Fibroblast of skin of left biceps (primary cell): ENCODE results near the gene RASSF8.
"Not testable (repeated sequence)": the region's sequence is repeated elsewhere in the genome, so short reads cannot be mapped to it uniquely, and the experiment has no call there.

Source experiments
- DNase-seq, 2 experiments: peaks; one replicate each; pipeline ENCODE4 v3.0.0-alpha.2; 2013; ENCODE audit warnings: low read depth in 2 of 2

RASSF8 gene

DNA sequence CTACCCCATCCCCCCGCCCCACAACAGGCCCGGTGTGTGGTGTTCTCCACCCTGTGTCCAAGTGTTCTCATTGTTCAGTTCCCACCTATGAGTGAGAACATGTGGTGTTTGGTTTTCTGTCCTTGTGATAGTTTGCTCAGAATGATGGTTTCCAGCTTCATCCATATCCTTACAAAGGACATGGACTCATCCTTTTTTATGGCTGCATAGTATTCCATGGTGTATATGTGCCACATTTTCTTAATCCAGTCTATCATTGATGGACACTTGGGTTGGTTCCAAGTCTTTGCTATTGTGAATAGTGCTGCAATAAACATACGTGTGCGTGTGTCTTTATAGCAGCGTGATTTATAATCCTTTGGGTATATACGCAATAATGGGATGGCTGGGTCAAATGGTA lies 98.8 kb downstream of the RASSF8 start:
- DNase-seq: not testable (repeated sequence)

- no peak for DNase-seq
Observed at GRCh38 chr12:26058308-26058707, 99.8 kb downstream of the RASSF8 start.

DNA sequence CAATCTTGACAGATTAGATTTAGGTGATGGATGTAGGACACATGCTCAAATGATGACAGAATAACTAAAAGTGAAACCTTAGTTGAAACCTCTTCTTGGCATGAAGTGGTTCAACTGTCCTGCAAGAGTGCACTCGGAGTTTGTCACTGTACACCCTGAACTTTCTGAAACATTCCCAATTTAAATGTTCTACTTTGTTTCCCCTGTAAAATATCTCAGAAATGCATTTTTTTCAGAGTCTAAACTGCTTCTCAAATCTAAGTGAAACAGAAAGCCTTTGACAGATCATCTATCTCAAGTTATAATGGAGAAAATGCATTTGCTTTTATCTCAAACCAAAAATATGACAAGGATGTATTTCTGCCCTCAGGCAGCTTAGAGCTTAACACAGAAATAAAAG lies 100.3 kb downstream of the RASSF8 start:
- no peak for DNase-seq

- no peak for DNase-seq
Observed at GRCh38 chr12:26062006-26062405, 103.5 kb downstream of the RASSF8 start.

GRCh38 chr12:26062566-26062965 lies 104.1 kb downstream of the RASSF8 start:
- DNase-seq: peak; percentile 38 to 40

DNA sequence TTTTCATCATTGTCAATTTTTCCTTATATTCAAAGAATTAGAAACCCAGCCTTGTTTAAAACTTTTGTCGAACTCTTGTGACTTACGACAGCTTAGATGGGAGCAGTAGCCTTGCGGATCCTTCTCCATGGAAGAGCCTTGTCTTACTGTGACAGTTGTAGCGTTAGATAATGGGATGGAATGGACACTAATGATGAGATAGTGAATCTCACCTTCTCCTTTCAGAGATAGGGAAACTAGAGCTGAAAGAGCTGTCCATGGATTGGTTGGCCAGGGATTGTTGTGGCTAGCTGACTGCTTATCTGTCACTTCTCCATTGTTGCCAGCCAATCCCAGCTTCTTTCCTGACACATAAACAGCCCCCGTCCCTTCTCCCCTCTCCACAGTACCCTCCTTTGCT lies 107.0 kb downstream of the RASSF8 start:
- no peak for DNase-seq

DNA sequence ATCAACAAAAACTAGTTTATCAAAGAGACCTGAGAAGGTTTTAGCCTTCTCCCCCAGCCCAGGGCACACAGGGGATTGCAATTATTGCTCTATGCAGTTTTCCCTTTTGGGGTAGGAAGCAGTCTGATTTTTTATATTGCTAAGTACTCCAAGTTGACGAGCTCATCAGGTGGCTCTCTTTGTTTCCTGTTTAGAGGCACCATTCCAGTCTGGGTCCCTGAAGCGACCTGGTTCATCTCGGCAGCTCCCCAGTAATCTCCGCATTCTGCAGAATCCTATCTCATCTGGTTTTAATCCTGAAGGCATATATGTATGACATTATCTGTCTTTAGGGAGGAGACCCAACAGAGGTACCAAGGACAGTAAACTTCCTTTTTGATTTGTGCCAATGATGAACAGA lies 110.0 kb downstream of the RASSF8 start:
- no peak for DNase-seq

DNA sequence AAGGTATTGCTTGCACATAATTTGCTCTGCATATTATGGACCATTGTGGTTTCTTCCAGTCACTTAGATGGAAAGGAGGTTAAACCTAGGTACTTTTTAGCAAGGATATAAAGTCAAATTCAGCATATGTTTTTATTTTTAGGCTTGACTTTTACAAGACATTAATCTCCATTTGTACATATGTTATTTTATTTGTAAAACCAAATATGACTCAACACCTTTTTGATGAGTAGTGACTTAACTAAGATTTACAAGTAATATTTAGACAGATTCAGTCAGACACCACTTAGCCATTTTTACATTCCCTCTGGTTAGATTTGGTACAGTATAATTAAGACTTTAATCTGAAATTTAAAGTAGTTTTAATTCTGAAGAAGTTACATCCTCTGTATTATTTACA lies 111.3 kb downstream of the RASSF8 start:
- DNase-seq: no peak

DNA sequence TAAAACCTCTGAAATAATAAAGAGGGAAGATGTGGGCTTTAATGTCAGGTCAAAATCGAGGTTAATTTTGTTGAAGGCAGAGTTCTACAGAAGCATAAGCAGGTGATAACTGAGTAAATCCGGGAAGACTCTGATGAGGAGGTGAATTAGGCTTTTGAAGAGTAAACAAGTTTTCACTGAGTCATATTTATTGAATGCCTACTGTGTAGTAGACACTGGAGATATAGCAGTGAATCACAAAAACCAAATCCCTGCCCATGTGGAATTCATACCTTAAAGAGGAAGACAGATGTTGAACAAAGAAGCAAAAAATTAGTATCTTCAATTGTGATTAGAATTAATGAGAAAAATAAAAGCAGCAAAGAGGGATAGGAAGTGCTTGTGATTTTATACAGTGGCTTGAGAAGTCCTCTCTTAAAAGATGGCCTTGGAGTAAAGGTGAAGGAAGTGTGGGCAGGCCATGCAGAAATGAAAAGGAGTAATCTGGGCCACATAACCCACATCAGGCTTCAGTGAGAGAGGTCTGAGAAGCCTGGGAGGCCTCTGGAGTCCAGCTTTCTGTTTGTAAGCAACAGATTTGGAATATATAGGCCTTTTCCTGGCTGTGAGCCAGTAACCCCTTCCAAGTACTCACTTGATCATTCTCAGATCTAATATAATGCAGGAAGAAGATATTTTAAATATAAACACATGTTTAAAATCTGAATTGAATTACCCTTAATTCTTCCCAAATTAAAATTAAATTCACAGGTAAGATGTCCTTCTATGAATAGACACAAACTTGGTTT lies 119.6 kb downstream of the RASSF8 start:
- DNase-seq: no peak

GRCh38 chr12:26080911-26081310 lies 122.4 kb downstream of the RASSF8 start:
- no peak for DNase-seq

DNA sequence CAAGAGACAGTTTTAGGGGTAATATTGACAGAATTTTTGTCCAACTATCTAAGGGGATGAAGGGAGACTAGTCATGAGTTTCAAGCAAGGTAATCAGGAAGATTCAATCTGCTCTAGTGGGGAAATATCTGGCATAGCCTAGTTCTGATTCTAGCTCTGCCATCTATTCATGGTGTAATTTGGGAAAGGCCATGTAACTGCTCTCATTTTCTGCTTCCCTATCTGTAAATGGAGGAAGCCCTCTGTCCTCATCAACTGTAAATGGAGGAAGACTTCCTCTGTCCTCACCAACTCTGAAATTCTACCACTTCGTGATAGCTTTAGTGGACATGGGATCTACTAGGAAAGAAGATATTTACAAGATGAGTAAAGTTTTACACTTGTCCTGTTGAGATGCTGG lies 128.5 kb downstream of the RASSF8 start:
- DNase-seq: no peak

DNA sequence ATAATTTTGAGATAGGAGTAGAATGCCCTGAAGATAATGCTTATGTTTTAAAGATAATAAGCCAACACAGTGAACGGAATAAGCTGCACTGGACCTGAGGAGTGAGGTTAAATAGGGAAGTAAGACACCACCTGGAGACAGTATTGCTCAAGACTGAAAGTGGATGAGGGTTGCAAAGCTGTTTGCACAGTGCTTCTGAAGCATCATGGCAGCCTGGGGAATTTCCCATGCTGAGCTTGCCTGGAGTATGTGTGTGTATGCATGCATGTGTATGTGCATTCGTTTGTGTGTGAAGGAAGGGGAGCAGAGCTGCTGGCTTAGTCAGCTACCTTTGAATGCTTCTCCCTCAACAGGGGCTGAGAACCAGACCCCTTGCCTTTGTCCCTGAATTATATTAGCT lies 130.5 kb downstream of the RASSF8 start:
- DNase-seq: no peak

- no peak for DNase-seq
Observed at GRCh38 chr12:26090836-26091510, 132.5 kb downstream of the RASSF8 start.

- DNase-seq: no peak
Observed at GRCh38 chr12:26091822-26092221, 133.3 kb downstream of the RASSF8 start.

DNA sequence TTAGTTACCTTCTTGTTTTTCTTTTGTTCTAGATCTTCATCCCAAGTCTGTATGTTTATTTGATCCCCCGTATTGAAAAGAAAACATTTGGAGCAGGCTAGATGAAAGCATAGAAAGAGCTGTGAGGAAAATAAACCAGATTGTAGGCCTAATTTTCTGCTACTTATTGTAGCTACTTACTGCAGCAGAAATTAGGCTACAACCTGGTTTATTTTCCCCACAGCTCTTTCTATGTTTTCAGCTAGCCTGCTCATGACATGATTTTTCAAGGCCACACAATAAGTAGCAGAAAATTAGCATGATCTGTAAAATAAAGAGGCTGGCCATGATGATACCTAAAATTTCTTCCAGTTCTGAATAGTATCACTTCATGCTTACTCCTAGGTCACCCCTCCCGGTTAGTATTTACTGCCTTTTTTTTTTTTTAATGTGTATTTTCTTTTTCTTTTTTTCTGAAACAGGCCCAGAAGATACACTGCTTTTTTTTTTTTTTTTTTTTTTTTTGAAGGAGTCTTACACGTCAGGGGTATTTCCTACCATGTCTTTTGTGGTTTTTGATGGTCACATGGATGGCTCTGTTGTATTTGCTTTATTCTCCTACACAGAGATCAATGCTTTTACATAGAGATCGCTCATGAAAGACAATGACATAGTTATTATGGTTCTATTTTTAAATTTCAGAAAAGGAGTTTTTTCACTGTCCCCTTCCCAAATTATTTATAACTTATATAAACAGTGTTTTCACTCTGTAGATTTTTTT lies 134.0 kb downstream of the RASSF8 start:
- no peak for DNase-seq

- DNase-seq: no peak
Observed at GRCh38 chr12:26095186-26095585, 136.7 kb downstream of the RASSF8 start.

DNA sequence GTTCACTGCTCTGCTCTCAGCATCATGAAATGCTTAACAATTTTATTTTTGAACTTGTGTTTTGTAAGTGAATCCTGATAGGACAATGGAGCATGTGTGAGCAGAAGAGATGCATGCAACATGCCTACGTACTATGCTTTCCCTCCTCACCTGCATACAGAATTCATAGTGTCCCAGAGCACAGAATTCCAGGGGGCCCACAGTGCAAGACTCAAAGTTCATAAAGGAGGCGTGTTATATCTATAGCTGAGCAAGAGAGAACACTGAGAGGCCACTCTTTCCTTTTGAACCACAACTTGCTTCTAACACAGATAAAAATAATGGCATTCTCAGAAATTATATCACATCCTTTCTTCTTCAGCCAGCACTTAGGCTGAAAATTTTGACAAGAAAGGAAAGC lies 137.6 kb downstream of the RASSF8 start:
- DNase-seq: no peak

DNA sequence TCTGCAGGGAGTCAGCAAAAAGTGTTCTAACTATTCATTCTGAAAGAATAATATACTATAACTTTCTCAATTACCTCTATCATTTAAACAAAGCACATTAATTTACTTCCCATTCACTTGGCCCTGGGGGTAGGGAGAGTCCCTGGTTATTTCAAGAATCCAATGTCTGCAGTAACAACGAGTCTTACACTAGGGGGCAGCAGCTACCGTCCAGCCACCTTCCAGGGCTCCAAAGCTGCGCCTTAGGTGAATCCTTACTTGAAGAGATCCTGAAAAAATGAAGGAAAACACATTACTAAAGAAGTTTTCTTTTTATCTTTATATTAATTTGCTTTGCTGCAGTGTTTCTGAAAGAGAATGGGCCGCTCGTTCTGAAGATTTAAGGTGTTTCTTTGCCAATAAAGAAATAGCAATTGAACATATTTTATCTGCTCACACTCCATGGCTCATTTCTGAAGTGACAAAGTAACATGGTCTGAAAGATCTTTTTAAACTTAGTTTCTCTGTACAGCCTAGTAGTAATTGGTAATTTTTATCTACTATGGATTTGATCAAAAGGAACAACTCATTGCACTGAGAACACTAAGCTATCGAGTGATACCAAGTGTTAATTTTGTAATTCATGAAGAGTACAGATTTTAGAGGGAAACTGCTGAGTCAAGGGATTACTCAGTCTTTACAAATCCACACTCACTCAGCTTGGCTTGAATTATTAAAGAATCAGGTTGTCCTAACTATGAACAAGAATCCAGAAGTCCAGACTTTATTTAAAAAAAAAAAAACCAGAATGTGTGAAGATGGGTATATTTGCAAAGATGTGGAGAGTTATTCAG lies 138.8 kb downstream of the RASSF8 start:
- peak in 1 of 2 experiments; percentile 36 for DNase-seq

DNA sequence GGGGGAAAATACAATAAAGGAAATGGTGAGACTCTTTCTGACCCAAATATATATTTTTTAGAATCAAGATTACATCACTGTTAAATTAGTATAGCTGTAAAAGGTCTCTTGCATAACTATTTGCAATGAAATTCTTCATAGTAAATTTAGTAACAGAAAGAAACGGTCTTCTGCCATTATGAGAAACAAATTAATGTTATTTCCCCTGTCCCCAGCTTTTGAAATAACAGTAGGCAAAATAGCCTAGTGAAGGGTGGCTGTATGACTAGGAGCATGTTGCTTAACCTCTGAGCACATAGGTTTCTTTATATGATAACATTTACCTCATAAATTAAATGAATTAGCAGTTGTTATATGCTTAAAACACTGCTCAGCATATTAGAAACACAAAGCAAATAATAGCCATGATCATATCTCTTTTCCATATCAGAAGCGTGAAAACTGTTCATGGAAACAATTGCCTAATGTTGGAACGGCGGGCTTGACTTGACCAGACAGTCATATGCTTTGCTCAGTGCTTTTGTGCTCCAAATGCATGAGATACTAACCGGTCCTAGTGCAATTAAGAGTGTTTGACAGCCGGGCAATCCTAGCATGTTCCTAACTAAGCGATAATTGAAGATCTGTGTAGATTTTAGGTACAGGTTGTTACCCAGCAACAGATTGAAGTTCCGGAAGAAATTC lies 142.3 kb downstream of the RASSF8 start:
- DNase-seq: no peak

- DNase-seq: no peak
Observed at GRCh38 chr12:26101350-26101734, 142.9 kb downstream of the RASSF8 start.

- no peak for DNase-seq
Observed at GRCh38 chr12:26101763-26102162, 143.3 kb downstream of the RASSF8 start.
